Activated naive CD4-positive, alpha-beta T cell treated with anti-CD3 and anti-CD28 coated beads for 36 hours (primary cell): Measurements from ENCODE around the gene CPNE6. TPM values are rescaled to one million over a fixed set of nuclear protein-coding genes. Genes with fewer than 3 reads are reported as not detected.

Source experiments
- CTCF ChIA-PET: fragments of 350-600 bp; sonication (Branson Sonifier 250); formaldehyde crosslinking; loops from one replicate; lab custom pipeline; 2021; ENCODE audit warnings: antibody characterized with exemption; lab: Charles Lee
- DNase-seq: peaks from one replicate; pipeline ENCODE4 v3.0.0-alpha.2; 2020
- H3K27ac Mint-ChIP-seq: one replicate; pipeline ENCODE4 v1.8.0; 2021; ENCODE audit warnings: mild to moderate bottlenecking, mixed read lengths
- H3K27me3 Mint-ChIP-seq: one replicate; pipeline ENCODE4 v1.8.0; 2021; ENCODE audit warnings: low read depth, mixed read lengths
- H3K36me3 Mint-ChIP-seq: one replicate; pipeline ENCODE4 v1.8.0; 2021; ENCODE audit warnings: low read depth, mixed read lengths
- H3K4me1 Mint-ChIP-seq: one replicate; pipeline ENCODE4 v1.8.0; 2021; ENCODE audit warnings: low read depth, mixed read lengths
- H3K4me3 Mint-ChIP-seq: one replicate; pipeline ENCODE4 v1.8.0; 2021; ENCODE audit warnings: mild to moderate bottlenecking, moderate library complexity, mixed read lengths
- H3K9me3 Mint-ChIP-seq: one replicate; pipeline ENCODE4 v1.8.0; 2021; ENCODE audit warnings: mixed read lengths
- intact Hi-C: fragments of 100-400 bp; cut with micrococcal nuclease; formaldehyde crosslinking; loops from one replicate; pipeline ENCODE4 v1.15.1; 2023
- total RNA-seq, 2 experiments: library from RNA; stranded (reverse); gene quantifications; one replicate each; pipeline ENCODE4 v1.2.3, GENCODE V29; 2021

The CPNE6 gene
- total RNA-seq, 2 experiments from 2014 or later, result not detected

DNA sequence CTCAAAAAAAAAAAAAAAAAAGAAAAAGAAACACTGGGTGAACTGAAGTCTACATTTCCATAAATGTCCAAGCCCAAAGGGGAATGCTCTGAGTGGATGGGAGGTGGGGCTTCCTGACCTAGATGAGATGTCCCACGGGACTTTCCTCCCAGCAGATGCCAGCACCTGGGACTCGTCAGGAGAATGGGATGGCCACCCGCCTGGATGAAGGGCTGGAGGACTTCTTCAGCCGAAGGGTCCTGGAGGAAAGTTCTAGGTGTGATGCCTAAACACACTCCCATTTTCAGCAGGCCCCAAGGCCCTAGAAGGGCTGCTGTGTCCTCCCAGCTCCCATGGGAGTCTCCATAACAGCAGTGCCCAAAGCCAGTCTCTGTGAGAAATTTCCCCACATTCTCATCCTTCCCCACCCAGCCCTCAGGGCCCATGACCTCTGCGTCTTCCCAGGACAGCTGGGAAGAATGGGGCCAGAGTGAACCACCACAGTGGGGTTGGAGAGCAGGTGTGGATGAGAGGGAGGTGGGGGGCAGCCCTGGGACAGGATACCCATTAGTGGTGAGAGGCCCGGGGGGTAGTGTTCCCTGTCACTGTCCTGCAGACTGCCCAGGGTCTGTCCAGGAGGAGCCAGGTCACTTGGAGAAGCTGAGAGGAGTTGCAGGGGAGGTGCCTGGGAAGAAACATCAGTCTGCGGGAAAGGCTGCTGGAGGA is 7.1 kb upstream of the CPNE6 start:
- Mint-ChIP-seq H3K4me3 (no peak overlapping the region), H3K4me1 (no peaks in the 10 kb centered on the region), H3K9me3 (no peaks in the 10 kb centered on the region), H3K27ac (no peak overlapping the region), H3K36me3 (no peaks in the 10 kb centered on the region), H3K27me3 (no peaks in the 10 kb centered on the region)
- intact Hi-C loops, result no loop called here
- no peak for DNase-seq
- CTCF ChIA-PET, result interaction anchor here (1.2 to 3.6 kb wide), 2 partner anchors 25 to 44 kb away, joined by 6 to 17 read pairs; no protein-coding TSS in a partner anchor

DNA sequence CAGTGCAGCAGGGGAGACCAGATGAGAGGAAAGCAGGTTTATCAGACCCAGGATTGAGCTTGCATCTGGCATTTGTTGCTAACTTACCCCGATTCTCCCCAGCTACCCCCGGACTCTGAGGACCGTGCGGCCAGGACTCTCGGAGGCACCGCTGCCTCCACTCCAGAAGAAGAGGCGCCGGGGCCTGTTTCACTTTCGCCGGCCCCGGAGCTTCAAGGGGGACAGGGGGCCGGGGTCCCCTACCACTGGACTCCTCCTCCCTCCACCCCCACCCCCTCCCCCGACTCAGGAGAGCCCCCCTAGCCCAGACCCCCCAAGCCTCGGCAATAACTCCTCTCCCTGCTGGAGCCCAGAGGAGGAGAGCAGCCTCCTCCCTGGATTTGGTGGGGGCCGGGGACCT is 6.5 kb upstream of the CPNE6 start:
- Mint-ChIP-seq H3K27me3 (no peaks in the 10 kb centered on the region), H3K4me1 (no peaks in the 10 kb centered on the region), H3K36me3 (no peaks in the 10 kb centered on the region), H3K4me3 (no peak overlapping the region), H3K27ac (no peak overlapping the region), H3K9me3 (no peaks in the 10 kb centered on the region)
- intact Hi-C loops, result no loop called here
- CTCF ChIA-PET, result interaction anchor here (1.0 to 3.6 kb wide), 2 partner anchors 25 to 44 kb away, joined by 3 to 17 read pairs; no protein-coding TSS in a partner anchor
- no peak for DNase-seq

DNA sequence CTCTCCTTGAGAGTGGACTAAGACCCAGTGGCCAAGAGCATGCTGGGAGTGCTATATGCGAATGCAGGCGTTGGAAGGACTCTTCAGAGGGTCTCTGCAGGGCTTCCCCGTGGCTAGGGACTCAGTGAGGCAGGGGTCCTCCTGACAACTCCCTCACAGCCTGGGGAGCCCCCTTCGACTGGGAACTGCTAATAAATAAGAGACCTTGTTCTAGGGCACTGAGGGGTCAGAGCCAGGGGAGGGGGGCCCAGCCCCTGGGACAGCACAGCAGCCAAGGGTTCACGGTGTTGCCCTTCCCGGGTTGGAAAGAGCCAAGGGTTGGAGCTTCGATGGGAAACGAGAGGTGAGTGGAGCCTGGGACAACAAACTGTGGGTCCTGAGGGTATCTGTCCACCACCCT is 6.0 kb upstream of the CPNE6 start:
- CTCF ChIA-PET, result interaction anchor here (1.0 to 3.6 kb wide), 3 partner anchors 17 to 43 kb away, joined by 3 to 17 read pairs (median 3); no protein-coding TSS in a partner anchor
- no peak for DNase-seq
- Mint-ChIP-seq H3K36me3 (no peaks in the 10 kb centered on the region), H3K4me1 (no peaks in the 10 kb centered on the region), H3K27ac (no peak overlapping the region), H3K4me3 (no peak overlapping the region), H3K9me3 (no peaks in the 10 kb centered on the region), H3K27me3 (no peaks in the 10 kb centered on the region)
- intact Hi-C loops, result no loop called here

DNA sequence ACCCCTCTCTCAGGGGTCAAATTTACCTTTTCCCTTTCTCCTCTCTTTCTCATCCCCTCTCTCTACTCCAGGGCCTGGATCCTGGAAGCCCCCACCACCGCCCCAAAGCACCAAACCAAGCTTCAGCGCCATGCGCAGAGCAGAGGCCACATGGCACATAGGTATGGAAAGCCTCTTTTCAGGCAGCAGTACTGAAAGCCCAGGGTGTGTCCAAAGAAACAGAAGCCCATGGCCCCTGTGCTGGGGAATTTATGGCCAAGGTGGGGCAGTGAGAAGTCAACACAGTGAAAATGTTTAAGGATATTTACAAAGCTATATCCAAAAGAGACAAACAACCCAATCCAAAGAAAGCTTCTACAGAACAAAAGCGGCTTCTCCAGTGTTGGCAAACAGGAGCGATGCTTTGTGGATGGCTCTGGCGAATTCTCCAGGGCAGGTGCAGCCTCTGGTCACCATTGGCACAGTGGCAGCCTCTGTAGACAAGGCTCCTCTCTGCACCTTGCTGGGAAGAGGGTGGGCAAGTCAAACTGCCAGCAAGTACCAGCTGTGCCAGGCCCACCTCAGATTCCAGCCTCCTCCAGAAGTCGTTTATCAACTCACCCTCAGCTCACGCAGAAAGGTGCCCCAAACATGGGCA is 4.7 kb upstream of the CPNE6 start:
- CTCF ChIA-PET, result interaction anchor here (2.6 to 3.6 kb wide), 2 partner anchors 9 to 23 kb away, joined by 14 to 17 read pairs; no protein-coding TSS in a partner anchor
- H3K36me3 Mint-ChIP-seq, result no peaks in the 10 kb centered on the region
- no peaks in the 10 kb centered on the region for H3K9me3 Mint-ChIP-seq
- H3K27ac Mint-ChIP-seq, result no peak overlapping the region
- no peak overlapping the region for H3K4me3 Mint-ChIP-seq
- no peak for DNase-seq
- no peaks in the 10 kb centered on the region for H3K27me3 Mint-ChIP-seq
- intact Hi-C loops, result no loop called here
- H3K4me1 Mint-ChIP-seq, result peaks cover 5% of the 10 kb centered on the region

DNA sequence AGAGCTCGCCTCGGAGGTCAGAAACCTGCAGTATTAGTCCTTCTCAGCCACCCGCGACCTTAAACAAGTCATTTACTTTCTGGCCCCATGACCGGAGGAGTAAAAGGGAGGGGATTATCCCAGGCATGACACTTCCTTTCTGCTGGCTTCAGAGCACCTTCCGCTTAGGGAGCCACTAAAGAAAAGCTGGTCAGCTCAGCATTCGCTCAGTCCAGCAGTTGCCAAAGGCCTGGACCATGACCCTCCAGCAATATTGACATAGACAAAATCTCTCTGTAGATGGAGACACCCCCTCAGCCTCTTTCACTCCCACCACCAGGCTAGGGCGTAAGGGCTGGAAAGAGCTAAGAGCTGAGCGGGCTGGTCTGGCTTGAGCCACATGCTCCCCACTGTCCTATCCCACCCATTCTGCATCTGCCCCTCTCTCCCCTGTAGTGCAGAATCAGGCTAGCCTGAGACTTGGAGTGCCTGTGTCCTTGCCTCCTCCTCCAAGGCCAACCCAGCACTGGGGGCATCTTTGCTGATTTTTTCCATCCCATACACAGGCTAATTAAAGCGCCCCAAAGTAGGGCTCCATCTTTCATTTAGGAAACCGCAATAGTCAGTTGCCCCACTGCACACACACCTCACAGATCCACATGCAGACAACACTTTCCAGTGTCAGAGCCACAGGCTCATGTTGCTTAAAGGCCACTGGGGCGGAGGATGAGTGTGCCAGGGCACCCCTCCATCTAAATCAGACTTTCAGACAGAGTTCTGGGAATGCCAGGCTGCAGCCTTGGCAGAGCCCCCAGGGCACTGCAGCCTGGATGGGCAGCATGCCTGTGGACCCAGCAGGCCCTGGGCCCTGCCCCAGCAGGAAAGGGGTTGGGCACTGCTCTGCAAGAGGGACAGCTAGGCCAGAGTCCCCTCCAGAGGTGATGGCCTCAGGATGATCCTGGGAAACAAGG is 4.0 kb upstream of the CPNE6 start:
- peaks cover 5% of the 10 kb centered on the region for H3K4me1 Mint-ChIP-seq
- CTCF ChIA-PET, result interaction anchor here (0.6 to 2.6 kb wide), 3 partner anchors 9 to 518 kb away, joined by 4 to 14 read pairs (median 6); no protein-coding TSS in a partner anchor
- H3K27ac Mint-ChIP-seq, result no peak overlapping the region
- no peak for DNase-seq
- no peak overlapping the region for H3K4me3 Mint-ChIP-seq
- no peaks in the 10 kb centered on the region for H3K27me3 Mint-ChIP-seq
- H3K9me3 Mint-ChIP-seq, result no peaks in the 10 kb centered on the region
- intact Hi-C loops, result no loop called here
- no peaks in the 10 kb centered on the region for H3K36me3 Mint-ChIP-seq

DNA sequence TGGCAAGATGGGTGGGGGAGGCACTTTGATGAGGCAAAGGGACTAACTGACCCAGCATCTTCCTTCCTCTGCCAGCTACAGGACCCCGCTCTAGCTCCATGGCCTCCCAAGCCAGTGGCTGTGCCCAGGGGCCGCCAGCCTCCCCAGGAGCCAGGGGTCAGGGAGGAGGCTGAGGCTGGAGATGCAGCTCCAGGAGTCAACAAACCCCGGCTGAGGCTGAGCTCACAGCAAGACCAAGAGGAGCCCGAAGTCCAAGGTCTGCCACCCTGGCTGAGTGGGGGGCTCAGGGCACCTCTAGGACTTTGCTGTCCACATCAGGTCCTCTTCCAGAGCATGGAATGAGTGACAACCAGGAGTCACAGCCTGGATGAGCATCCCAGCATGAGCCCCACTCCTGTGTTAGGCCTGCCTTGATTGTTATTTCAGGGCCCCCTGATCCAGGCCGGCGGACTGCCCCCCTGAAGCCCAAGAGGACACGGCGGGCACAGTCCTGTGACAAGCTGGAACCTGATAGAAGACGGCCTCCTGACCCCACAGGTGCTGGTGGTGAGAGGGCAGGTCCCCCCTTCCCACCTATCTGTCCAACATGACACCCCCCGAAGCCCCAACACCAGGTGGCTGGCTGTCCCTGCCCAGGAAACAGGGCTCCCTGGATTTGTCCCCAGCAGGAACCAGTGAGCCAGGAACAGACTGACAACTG is 2.5 kb upstream of the CPNE6 start:
- H3K36me3 Mint-ChIP-seq, result no peaks in the 10 kb centered on the region
- no peak overlapping the region for H3K4me3 Mint-ChIP-seq
- no peak for DNase-seq
- H3K27me3 Mint-ChIP-seq, result no peaks in the 10 kb centered on the region
- intact Hi-C loops, result no loop called here
- H3K4me1 Mint-ChIP-seq, result peaks cover 5% of the 10 kb centered on the region
- CTCF ChIA-PET, result interaction anchor here (1.3 to 2.6 kb wide), 3 partner anchors 11 to 40 kb away, joined by 6 to 14 read pairs (median 6); no protein-coding TSS in a partner anchor
- no peaks in the 10 kb centered on the region for H3K9me3 Mint-ChIP-seq
- H3K27ac Mint-ChIP-seq, result no peak overlapping the region

DNA sequence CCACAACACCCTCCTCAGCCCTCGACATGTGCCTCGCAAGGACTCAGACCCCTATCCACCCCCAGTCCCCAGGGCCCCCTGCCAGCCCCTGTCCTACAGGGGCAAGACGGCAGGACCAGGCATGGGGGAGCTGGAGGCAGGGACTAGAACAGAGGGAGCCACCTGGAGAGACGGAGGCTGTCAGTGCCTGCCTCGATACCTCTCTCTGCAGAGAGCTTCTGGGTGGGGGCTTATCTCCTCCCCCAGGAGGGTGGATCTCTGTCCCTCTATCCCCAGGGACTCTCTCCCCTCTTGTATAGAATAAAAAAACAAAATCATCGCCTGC is 2.0 kb upstream of the CPNE6 start:
- Mint-ChIP-seq H3K27ac (no peak overlapping the region), H3K36me3 (no peaks in the 10 kb centered on the region), H3K4me1 (peaks cover 5% of the 10 kb centered on the region), H3K9me3 (no peaks in the 10 kb centered on the region), H3K27me3 (no peaks in the 10 kb centered on the region), H3K4me3 (no peak overlapping the region)
- CTCF ChIA-PET, result interaction anchor here (0.9 to 1.9 kb wide), 2 partner anchors 21 to 40 kb away, joined by 4 to 6 read pairs; no protein-coding TSS in a partner anchor
- intact Hi-C loops, result no loop called here
- DNase-seq, result no peak

DNA sequence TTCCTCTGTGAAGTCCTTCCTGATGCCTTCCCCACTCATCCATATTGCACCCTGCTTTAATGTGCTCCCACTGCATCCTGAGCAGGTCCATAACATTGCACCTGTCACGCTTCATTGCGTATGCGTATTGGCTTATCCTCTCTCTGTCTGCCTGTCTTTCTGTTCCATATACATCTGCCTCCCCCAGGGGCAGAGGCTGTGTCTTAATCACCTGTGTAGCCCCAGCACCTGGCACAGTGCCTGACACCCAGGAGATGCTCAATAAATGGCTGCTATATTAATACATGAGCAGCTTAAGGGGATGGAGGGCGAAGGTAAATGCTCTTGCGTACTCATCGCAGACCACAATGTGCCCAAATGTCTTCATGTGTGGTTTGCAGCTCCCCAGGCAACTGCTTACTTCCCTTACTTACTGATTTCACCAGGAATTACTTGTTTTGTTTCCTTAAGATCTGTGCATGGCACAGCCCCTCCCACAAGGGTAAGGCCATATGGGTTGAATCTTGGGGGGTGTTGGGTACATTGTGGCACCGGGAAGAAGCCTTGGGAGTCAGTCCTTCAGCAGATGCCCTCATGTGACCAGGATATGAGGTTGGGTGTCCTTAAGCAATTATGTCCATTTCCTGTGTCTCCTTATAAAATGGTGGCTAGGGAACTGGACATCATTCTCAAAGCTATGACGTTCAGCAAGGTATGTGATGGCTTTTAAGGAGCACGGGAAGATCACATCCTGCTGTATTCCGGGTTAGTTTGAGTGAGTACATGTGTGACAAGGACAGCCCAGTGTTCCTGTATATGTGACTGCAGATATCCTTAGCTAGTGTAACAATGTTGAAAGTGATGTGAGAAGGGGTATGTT is 848 bp upstream of the CPNE6 start:
- Mint-ChIP-seq H3K36me3 (no peaks in the 10 kb centered on the region), H3K4me1 (peaks cover 5% of the 10 kb centered on the region), H3K27ac (no peak overlapping the region), H3K9me3 (no peaks in the 10 kb centered on the region), H3K4me3 (no peak overlapping the region), H3K27me3 (no peaks in the 10 kb centered on the region)
- intact Hi-C loops, result no loop called here
- no peak for DNase-seq
- CTCF ChIA-PET, result interaction anchor here (0.9 to 1.4 kb wide), 4 partner anchors 12 to 38 kb away, joined by 4 read pairs; no protein-coding TSS in a partner anchor

DNA sequence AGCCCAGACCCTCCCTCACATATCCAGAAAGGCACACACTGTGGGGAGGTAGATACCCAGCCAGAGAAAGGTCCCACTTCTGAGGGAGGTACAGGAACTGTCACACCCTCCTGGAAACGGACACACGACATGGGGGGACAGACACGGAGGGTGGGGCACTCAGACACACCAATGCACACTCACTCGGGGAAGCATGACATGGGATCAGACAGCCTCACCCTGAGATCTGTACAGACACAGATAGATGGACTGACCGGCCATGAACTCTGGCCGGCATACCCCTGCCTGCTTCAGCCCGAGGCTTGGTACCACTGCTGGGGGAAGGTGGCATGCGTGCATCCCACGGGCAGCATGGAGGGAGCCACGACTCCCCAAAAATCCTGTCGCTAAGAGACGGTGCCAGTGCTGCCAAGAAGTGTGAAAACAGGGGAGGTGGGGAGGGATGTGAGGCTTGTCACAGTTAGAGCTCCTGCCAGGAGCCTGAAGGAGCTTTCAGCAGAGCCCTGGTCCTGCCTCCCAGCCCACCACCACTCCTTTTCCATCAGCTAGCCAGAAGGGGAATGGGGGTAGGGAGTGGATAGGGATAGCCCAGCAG is 571 bp downstream of the CPNE6 start:
- H3K4me3 Mint-ChIP-seq, result no peak overlapping the region
- no peak for DNase-seq
- intact Hi-C loops, result no loop called here
- H3K9me3 Mint-ChIP-seq, result no peaks in the 10 kb centered on the region
- H3K27ac Mint-ChIP-seq, result no peak overlapping the region
- no peaks in the 10 kb centered on the region for H3K36me3 Mint-ChIP-seq
- CTCF ChIA-PET, result interaction anchor here (1.4 to 3.3 kb wide), 2 partner anchors 14 to 18 kb away, joined by 7 to 9 read pairs; no protein-coding TSS in a partner anchor
- H3K4me1 Mint-ChIP-seq, result peaks cover 5% of the 10 kb centered on the region
- no peaks in the 10 kb centered on the region for H3K27me3 Mint-ChIP-seq

DNA sequence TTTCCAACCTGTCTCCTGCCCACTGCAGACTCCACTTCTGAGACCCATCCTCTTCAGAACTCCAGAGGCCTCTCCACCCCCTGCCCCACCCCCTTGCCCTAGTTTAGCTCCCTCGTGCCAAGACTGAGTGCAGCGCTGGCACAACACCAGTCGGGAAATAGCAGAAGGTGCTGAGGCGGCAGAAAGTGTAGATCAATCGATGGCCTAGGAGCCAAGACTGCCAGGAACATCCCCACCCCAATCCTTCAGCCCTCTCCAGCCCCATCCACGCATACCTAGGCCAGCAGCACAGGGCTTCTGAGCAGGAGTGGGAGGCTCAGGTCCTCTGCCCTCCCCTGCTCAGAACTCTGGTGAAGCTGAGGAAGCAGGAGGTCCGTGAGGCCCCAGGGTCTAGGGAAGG is 1.1 kb downstream of the CPNE6 start:
- intact Hi-C loops, result no loop called here
- no peaks in the 10 kb centered on the region for H3K9me3 Mint-ChIP-seq
- peaks cover 5% of the 10 kb centered on the region for H3K4me1 Mint-ChIP-seq
- H3K36me3 Mint-ChIP-seq, result no peaks in the 10 kb centered on the region
- no peaks in the 10 kb centered on the region for H3K27me3 Mint-ChIP-seq
- H3K4me3 Mint-ChIP-seq, result no peak overlapping the region
- DNase-seq, result no peak
- H3K27ac Mint-ChIP-seq, result no peak overlapping the region
- CTCF ChIA-PET, result interaction anchor here (1.1 to 3.3 kb wide), 3 partner anchors 12 to 18 kb away, joined by 3 to 9 read pairs (median 7); no protein-coding TSS in a partner anchor
